Measurements from ENCODE around the gene PAX2.

The PAX2 gene

DNA sequence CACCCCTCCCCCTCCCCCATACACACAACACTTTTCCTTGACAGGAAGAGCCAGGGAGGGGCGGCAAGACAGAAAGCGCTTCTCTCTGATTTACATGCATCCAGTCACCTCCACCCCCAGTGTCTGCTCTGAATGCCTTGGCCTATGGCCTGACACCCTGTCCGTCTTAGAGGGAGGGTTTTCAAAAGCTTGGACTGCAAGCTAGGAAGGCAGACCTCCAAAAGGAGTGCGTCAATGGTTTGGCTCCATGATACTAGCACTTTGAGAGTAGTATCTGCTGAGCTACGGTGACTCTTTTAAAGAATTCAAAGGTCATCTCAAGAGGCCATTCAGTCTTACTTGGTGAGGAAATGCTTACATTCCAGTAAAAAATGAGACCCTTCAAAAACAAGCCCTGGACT is 20.3 kb upstream of the PAX2 start:
- DNase-seq, result no peak

DNA sequence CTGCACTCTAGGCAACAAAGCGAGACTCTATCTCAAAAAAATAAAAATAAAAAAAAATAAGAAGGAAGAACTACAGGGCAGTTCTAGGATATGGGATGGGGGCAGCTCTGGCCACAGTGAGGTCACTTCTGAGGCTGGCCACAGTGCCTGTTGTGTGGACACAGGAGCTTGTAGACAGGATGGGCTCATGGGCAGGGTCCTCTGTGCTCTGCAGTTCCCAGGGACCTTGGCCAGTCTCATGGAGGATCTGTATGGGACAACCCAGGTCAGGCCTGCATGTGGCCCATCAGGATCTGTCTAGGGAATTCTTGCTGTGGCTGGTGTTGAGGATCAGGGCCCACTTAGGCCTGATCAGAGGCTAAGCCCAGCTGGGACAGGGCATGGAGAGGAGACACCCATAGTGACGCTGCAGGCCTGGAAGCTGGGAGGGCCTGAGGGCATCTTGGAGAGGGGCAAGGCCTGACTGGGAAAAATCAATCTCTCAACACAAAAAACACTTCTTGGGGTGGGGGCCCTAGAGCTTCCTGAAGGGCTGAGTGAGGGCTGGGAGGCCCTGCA is 19.4 kb upstream of the PAX2 start:
- DNase-seq, result no peak

DNA sequence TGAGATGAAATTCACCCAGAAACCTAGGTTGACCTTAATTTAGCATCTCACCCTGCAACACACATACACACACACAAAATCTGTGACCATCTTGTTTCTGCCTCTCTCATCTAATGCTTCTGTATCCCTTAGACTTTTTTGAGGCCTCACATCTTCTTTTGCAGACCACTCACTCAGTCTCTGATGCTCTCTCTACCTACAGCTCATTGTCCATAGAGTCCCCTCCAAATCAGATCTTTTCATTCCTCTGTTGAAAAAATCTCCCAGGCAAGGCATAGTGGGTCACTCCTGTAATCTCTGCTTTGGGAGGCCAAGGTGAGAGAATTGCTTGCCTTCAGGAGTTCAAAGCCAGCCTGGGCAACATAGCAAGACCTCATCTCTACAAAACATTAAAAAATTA is 17.6 kb upstream of the PAX2 start:
- DNase-seq, result no peak

DNA sequence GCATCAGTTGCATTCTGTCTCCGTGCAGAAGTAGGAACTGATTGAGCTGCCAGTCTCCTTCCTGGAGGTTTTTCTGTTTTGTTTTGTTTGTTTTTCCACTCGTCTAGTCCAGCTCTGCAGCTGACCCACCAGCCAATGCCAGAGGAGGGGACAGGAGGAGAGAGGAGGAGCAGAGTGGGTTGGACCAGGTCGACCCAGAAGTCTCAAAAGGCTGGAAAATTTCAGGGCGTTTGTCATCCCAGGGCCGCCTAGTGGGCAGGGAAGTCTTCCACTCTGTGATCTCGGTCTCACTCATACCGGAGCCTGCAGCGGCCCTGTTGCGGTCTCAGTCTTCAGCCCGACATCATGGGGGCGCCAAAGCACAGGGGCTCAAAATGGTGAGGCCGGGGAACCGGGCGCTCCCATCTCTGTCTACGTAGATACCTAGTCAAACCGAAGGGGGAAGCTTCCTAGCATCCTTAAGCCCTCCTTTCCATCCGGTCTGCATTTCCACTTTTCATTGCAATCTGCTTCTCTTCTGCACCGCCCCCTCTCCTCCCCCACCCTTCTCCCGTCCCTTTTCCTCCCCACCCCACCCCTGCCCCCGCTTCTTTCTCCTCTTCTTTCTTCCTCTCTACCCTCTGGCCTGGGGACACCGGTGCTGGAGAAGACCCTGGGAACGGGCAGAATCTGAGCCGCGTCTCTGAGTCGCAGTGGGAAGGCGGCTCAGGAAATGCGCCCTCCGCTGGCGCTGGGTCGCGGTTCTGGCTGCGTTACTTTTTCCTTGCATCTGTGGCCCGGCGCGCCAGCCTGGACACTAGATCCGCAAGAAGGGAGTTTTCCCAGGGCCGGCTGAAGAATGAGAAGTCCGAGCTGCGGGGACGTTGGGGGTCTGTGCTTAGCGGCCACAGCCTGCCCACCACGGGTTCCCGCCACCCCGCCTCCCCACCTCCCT is 16.2 kb upstream of the PAX2 start:
- no peak for DNase-seq

DNA sequence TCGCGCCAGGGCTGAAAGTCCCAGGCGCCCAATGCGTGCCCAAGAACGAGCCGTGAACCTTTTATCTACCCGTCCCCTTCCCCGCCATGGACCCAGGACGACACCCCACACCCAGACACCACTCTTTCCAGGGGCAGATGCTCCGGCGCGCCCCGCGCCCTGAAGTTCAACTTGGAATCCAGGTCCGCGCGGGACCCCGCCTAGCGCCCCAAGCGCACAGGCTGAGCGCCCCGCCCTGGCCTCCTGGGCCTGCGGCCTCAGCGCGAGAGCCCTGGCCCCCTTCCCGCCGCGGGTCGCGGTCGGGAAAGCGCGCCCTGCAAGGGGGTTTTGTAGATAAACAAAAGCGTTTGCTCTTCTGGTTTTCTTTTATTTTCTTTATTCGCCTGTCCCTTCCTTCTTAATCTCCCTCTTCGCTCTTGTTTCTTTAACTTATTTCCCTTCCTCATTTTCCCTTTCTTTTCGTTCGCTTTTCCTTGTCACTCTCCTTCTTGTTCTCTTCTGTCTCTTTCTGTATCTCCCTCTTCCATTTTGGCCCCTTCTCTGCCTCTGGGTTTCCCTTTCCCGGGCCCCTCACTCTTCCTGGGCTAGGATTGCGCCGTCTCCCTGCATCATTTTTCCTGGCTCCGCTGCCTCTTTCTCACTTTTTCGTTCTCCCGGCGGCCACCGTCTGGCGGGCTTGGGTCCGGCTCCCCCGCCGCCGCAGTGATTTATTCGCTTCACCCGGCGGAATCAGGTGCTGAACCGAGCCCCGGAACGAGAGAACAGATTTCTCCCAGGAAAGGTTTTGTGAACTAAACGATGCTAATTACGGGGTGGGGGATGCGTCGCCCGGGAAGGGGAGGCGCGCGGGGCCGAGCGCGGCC is 15.3 kb upstream of the PAX2 start:
- no peak for DNase-seq

DNA sequence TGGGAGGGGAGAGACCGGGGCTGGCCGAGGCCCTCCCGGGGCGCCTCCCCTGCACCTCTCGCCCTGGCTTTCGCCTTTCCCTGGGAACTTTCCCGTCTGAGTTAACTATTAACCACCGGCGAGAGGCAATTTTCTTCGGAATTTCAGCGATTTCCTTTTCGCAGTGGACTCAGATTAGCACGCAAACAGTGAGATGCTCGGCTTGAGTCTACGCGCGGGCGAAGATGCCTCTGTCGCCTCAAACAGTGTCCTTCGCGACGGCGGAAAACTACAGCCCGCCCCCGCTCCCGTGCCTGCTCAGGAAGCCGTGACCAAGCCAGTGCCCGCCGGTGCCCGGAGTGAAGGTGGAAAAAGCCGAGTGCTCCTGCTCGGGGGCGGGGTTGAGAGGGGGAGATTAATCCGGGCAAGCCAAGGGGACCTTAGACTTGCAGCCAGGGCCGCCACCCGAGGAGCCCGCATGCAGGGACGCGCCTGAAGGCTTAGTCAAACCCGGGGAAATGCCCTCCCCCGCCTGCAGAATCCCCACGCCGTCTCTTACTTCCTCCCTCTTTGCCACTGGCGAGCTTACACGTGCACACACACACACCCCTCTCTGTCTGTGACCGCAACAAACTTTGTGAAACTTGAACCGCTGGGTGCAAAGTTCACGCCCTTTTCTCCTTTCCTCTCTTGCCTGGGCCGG is 14.5 kb upstream of the PAX2 start:
- DNase-seq, result peak; percentile 23 to 26

DNA sequence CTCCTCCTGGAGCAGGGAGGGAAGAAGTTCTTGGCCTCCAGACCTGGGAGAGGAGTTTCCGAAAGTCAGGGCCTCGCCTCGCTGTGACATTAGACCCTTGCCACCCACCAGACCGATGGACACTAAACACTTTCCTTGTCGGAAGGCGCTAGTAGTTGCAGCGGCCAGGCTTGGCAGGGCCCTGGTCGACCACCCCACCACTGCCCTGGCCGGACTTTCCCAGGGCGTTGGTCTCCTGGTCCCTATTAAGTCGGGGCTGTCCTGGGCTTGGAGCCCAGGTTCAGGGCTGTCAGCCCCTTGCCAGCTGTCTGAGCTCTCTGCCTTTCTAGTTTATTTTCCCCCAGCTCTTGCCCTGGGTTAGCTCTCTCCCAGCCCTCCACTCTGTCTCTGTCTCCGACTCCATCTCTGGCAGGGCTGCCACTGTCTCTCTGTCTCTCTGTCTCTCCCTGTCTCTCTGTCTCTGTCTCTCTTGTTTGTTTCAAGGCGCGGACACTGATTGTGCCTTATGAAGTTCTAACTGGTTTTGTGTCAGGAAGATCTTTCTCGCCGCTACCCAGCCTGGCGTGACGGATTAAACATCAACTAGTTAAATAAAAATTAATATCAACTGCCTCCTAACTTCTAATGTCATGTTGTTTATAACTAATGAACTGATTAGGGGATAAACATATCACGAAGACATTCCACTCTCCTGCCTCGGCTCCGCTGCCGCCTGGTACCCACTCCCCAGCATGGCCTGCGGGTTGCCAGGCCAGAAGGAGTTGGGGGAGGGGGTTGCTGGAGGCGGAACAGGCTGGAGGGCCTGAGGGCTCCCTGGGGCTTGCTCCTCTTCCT is 13.8 kb upstream of the PAX2 start:
- no peak for DNase-seq

DNA sequence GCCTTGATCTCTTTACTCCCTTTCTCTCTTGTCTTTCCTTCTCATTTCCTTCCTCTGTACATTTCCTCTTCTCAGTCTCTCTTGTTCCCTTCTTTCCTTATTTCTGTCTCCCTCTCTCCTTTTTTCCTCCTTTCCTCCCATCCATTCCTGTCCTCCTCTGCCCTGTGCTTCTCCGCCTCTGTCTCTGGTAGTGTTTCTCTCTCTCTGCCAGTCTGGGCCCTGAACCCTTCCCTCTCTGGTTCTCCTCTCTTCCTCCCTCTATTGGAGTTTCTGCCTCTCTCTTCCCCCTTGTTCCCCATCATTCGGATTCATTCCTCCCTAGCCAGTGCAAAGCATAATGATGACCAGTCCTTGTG is 13.2 kb upstream of the PAX2 start:
- no peak for DNase-seq

DNA sequence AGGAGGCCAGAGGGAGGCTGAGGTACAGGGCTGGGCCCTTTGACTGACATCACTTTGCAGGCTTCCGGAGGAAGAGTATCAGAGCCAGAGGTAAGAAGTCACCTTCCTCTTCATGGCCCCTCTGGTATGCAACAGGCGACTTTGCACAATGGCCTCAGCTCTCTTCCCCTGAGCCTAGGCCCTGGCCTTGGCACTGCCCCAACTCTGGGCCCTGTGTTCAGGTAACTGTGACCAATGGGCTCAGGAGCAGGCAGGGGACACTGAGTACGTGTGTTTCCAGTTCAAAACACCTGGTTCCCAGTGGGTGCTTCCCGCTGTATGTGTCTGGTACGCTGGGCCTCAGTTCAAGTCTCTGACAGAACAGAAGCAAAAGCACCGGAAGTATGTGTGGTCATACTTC is 12.1 kb upstream of the PAX2 start:
- DNase-seq, result no peak

DNA sequence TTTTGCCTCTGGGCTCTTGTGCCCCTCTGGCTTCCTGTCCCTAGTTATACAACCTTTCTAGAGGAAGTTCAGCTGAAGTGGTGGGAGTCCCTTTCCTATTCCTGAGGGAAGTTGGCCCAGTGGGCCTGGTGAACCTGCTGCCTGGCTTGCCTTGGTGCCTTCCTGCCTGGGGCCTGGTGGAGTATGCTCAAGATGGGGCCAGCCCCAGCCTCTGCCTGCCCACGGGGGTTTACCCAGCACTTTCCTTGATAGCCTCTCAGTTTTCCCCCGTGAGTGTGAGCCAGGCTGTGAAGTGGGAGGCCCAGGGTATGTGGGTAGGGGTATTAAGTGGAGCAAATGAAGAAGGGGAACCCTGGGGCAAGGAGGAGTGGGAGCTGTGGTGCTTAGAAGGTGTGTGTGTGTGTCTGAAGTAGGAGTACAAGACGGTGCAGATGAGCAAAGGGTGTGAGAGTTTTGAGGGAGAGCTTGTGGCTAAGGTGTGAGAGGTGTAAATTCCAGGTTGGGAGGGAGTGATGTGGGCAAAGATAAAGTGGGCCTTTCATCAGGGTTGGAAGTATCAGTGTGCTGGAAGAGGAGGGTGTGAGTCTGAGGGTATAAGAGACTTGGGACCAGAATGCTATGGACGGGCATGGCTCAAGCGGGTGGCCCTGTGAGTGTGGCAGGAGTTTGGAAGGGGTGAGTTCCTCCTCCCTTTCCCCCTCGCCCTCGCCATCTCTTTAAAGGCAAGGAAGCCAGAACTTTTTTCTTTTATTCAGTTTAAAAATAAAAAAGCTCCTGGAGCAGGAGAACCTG is 10.9 kb upstream of the PAX2 start:
- DNase-seq, result no peak

DNA sequence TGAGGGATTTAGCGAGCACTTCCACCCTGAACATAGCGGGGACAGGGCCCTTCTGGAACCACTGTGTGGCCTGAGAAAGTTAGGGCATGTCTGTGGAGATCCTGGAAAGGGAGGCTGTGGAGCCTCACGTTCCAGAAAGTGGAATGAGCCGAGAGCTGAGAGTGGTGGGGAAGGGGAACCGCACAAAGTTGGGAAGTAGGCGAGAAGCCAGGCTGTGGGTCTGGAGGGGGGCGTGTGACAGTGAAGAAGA is 10.4 kb upstream of the PAX2 start:
- no peak for DNase-seq

DNA sequence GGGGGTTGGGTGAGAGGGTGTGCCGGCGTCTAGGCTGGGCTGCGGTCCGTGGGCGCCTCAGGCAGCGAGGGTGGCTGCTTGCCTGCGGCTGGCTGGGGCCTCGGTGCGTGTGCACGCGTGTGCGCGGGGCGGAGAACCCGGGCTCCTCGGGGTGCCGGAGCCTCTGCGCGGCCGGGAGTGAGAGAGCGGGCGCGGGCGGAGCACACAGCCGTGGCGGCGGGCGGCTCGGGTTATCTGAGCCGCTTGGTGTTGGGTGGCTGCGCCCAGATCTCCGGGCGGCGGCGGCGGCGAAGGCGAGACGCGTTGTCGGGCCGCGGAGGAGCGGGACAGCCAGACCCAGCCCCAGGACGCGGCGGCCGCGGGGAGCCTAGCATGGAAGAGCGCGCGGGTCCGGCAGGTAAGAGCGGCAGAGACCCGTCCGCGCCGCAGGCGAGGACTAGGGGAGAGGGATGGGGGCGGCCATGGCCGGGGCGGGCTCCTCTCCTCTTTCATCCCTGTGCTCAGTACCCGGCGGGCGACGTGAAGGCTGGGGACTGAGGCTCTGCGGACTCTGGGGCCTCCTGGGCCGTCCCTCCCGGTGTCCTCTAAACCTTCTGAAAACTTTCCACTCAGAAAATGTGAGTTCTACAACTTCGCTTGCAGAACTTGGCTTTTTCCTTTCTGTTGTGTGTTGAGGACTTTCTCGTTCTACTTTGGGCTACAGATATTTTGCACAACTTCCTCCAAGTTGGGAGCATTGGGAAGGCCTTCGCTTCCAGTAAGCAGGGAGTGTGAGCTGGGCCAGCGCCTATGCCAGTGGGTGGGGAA is 9.8 kb upstream of the PAX2 start:
- no peak for DNase-seq

DNA sequence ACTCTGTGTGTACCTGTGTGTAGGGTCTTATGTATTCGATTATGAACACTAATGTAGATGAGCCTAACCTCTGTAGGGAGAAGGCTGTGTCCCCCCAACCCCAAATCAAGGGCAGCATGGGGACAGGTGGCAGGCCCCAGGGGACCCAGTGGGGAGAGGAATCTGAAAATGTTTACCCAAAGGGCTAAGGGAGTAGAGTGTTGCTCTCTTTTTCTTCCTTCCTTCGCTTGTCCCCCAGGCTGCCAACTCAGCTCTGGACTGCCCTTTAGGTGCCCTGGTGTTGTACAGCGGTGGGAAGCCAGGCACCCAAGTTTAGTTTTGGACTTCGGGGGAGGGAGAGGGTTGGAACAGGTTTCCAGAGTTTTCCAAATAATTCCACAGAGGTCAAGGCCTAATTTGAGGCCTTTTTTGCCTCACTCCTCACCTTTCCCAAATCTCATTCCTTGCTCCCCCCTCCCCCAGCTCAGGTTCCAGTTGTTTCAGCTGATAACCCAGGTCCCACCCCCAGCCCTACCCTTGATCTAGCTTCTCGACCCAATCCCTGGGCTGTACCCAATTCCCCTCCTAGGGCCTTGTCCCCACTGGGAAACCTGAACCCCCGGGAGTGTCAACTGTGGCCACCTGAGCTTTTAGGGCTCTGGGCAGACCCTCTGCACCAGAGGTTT is 9.1 kb upstream of the PAX2 start:
- DNase-seq, result no peak

DNA sequence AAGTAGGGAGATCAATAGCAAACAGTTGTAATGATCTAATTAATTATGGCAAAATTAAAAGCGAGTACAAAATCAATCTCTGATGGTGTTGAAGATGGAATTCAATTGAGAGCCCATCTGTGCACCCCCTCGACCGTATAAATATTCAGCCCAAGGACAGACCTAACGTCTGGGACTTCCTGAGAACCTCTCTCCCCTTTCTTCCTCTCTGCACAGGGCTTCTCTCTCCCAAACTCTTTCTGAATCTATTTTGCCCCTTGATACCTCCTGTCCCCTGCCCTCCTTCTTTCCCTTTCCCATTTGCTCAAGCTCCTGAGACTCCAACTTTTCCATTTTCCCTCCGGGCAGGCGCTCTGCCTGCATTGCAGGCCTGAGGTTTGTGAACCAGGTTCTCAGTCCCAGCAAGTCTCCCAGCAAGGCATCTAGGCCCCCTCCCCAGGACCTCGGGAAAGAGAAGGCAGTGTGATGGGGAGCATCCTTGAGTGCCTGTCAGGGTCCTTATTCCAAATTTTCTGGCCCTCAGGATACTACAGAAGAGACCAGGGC is 8.5 kb upstream of the PAX2 start:
- no peak for DNase-seq

DNA sequence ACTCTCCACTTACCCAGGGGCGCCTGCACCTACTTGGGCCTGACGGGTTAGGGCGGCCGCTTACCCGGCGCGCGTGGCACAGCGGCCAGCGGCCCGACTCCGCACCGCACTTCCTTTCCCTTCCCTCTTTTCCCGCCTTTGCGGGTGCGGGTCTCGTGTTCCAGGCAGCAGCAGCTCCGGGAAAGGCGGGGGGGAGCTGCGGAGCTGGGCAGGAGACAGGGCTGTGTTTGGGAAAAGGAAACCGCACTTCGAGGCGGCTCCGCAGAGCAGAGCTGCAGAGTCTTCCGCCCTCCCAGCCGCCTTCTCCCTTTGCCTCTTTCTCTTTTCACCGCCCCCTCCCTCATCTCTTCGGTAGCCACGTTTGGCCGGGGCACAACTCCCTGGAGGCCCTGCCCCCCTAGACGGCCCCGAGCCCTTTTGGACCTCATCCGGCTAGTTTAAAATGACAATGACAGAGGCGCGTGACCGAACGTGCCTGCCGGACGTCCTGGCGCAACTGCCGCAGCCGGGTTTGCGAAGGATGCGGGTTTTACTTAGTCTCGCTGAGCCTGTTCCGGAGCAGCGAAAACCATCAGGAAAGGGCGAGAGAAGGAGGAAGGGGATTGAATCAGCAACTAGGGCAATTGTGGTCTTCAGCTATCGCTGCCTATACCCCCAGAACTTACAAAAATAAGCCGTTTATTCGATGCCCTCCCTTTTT is 7.9 kb upstream of the PAX2 start:
- no peak for DNase-seq

DNA sequence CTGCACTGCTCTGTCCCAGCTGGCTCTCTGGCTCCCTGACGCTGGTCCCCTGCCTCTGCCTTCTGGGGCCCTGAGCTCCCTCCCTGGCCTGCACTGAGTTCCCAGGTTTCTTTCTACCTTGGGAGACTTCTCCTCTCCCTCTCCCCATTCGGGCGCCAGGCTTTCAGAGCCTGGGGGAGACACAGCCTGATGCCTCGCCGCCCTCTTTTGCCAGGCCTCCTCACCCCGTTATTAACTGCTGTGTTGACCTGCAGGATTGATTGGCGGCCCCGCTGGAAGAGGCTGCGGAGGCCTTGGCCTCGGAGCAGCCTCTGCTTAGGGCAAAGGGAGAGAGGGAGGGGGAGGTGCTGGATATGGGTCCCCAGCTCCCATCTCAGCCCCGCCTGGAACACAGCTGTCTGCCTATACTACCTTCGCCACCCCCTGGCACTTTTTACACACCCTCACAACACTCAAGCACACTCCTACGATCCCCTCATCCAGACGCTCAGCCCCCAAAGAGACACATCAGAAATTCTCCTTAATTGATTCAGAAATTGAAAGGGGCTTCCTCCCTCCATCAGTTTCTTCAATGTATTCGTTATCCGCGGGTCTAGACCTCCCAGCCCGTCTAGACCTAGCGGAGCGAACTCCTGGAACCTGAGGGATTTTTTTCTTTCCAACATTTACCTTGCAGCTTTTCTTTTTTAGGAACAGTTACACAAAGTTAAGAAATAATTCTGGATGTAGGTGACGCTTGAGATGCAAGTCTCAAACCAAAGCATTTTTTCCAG is 7.1 kb upstream of the PAX2 start:
- no peak for DNase-seq

DNA sequence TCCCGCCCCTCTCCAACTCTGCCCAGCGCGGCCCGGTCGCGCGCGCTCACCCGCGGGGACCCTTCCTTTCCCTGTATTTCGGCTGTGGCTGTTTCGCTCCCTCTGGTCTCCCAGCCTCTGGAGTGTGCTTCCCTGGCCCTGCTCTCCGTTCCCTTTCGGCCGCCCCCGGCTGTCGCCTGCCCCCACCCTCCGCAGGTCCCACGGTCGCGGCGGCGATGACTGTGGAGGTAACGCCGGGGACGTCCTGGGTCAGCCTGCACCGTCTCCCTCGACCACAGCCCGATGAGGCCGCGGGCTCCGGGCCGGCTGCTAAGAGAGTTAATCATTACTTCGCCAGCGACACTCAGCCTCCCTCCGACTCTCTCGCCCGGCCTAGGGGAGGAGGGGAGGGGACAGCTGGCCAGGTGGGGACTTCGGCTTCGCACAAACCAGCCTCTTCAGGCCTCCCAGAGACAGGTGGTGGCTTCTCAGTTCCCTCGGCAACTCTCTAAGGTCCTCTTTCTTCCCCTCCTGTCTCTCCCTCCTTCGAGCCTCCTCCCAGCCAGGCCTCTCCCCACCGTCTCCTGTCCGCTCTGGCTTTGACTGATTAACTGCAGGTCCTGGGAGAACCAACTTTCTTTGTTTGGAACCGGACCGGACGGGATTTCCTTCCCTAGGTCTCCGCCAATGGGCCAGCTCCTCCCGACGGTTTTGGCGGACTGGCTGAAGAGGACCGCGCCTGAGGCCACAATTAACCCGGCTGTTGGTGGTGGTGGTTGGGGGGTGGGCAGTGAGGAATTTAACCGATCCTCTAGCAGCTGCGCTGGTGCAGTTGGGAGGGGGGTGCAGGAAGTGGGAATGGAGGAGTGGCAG is 5.6 kb upstream of the PAX2 start:
- no peak for DNase-seq

All from activated CD4-positive, alpha-beta T cell treated with anti-CD3 and anti-CD28 coated beads for 4 hours (primary cell).